GM12872 (cell line): ENCODE measurements around the gene NUCB1.

Experiments
- CTCF ChIP-seq: IDR thresholded peaks from 3 replicates; pipeline ENCODE4 v1.5.1; 2011; ENCODE audit warnings: low read depth, mild to moderate bottlenecking, low read length, moderate library complexity; ENCODE audit not compliant: insufficient read depth

The NUCB1 gene

GRCh38 chr19:48879025-48879637, 21.0 kb upstream of the NUCB1 start:
- no peak for TF ChIP-seq CTCF

DNA sequence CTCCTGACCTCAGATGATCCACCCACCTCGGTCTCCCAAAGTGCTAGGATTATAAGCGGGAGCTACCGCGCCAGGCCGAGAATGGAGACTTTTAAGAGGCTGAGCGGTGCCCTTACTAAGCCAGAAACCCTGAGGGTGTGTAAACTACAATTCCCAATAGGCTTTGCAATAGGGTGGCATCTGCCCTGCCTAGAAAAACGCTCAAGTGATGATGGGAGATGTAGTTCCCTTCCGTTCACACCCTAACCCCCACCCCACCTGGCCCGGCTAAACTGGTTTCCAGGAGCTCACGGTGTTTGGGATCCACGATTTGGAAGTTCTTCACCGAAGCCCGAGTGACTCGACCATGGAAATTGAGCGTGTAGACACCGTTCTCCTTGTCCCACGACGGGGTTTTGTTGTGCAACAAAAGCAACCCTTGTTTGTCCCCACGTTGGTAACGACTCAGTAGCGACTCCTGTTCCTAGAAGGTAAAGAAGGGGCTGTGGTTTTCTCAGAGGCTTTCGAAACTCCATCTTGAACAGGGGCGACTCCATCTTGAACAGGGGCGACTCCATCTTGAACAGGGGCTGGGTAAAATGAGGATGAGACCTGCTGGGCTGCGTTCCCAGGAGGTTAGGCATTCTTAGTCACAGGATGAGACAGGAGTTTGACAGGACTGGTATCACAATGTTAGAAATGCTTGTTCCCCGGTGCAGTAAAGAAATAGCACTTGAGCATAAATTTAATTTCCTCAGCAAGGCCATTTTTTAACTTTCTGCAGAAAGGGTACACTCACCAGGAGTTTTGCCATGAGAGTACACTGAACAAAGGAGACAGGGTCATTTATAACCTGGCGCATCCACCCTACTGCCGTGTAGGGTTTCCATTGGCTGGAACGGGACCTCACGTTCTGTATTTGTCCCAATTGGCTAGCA, 18.1 kb upstream of the NUCB1 start:
- TF ChIP-seq CTCF: no peak

GRCh38 chr19:48883726-48884125, 16.4 kb upstream of the NUCB1 start:
- no peak for TF ChIP-seq CTCF

DNA sequence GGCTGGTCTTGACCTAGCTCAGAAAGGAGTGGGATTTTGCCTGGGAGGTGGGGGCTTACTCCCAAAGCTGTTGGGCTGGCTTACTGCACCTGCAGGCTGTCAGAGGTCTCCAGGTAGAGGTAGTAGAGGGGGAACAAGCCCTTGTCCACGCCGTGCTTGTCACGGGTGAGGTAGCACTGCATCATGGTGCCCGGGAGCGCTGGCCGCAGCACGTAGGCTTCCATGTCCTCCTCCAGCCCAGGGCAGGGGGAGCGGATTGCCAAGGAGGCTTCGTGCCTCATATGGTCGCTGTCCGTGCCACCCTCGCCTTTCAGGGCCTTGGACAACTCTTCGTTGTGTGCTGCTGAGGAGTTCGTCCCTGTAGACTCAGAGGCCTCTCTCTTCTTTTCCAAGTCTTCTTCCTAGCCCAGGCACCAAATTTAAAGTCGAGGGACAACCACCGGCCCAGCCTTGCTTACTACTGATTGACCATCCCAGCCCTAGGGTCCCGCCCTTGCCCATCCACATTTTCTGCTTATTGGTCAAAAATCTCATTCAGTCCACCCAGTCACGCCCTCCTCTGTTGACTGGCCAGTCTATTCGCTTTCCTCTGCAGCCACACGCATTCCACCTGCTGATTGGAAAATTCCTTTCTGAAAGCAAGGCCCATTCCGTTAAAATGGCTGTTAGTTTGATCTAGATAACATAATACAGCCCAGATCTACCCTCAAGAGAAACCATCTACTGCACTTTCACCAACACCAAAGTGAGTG, 12.1 kb upstream of the NUCB1 start:
- TF ChIP-seq CTCF: no peak

- no peak for TF ChIP-seq CTCF
These were observed 9.6 kb upstream of the NUCB1 start for GRCh38 chr19:48890551-48890950.

- no peak for TF ChIP-seq CTCF
These were observed 4.9 kb upstream of the NUCB1 start for GRCh38 chr19:48895226-48895625.

- TF ChIP-seq CTCF: no peak
These were observed 3.9 kb upstream of the NUCB1 start for GRCh38 chr19:48896191-48896720.
